ENCODE data around the gene ZNF318.

- TF ChIP-seq CTCF (IDR thresholded peaks at IDR 0.05) (no peak), CREM (CRISPR knock-in tag; IDR thresholded peaks at IDR 0.05) (no peak)
These were observed 2.0 kb downstream of the ZNF318 start for GRCh38 chr6:43367245-43367984.

All from WTC11 (cell line).